22Rv1 (cell line): ENCODE results near the gene MUCL3.

Experiments
- ZFX ChIP-seq: fragments of 450-650 bp; IDR thresholded peaks from 2 replicates; pipeline ENCODE4 v1.6.1; 2017; ENCODE audit warnings: antibody characterized with exemption, borderline replicate concordance
- TF ChIP-seq, protein P1 (sequence below): fragments of 450-650 bp; IDR thresholded peaks from 2 replicates; pipeline ENCODE4 v1.5.1; 2017; ENCODE audit warnings: mild to moderate bottlenecking

DNA sequence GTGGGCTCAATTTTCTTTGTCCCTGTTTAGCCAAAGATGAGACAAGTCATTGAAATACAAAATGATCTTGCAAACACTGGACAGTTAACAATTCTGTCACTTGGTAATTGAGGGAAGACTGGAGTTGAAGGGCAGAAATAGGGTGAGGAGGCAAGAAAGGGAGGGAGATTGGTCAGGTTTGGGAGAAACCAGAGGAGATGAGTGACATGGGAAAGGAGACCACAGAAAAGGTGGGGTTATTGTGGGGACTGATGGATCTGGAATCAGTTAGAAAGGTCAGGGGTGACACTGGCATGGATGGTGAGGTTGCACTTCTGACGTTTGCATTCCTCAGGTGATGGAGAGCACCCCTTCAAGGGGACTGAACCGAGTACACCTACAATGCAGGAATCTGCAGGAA, 32.1 kb upstream of the MUCL3 start:
- TF ChIP-seq, protein P1, sequence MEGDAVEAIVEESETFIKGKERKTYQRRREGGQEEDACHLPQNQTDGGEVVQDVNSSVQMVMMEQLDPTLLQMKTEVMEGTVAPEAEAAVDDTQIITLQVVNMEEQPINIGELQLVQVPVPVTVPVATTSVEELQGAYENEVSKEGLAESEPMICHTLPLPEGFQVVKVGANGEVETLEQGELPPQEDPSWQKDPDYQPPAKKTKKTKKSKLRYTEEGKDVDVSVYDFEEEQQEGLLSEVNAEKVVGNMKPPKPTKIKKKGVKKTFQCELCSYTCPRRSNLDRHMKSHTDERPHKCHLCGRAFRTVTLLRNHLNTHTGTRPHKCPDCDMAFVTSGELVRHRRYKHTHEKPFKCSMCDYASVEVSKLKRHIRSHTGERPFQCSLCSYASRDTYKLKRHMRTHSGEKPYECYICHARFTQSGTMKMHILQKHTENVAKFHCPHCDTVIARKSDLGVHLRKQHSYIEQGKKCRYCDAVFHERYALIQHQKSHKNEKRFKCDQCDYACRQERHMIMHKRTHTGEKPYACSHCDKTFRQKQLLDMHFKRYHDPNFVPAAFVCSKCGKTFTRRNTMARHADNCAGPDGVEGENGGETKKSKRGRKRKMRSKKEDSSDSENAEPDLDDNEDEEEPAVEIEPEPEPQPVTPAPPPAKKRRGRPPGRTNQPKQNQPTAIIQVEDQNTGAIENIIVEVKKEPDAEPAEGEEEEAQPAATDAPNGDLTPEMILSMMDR = no peak
- no peak for TF ChIP-seq ZFX
